DMS53 treated with DMSO at 0.1 percent for 48 hours (cell line): Measurements from ENCODE around the gene SIDT1.

Experiments used
- DNase-seq: peaks from one replicate; lab custom pipeline; 2025; ENCODE audit not compliant: unreplicated experiment; lab: John Stamatoyannopoulos, UW

Gene SIDT1

DNA sequence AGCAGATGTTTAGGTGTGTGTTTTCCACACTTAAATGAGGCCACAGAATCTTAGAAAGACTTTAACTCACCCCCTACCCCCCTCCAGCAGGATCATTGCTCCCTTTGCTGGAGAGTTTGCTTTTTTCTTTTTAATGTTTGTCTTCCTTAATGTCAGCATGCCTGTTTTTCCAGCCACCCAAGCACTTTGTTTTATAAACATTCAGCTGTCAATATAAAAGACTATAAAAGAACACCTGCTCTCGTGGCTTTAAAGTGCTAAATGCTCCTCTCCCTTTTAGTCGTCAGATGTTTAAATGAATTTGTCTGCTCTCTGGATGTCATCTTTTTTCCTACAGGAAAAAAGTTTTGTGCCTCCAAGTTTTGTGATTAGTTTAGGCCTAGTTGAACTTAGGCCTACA is 61.7 kb downstream of the SIDT1 start:
- no peak for DNase-seq

DNA sequence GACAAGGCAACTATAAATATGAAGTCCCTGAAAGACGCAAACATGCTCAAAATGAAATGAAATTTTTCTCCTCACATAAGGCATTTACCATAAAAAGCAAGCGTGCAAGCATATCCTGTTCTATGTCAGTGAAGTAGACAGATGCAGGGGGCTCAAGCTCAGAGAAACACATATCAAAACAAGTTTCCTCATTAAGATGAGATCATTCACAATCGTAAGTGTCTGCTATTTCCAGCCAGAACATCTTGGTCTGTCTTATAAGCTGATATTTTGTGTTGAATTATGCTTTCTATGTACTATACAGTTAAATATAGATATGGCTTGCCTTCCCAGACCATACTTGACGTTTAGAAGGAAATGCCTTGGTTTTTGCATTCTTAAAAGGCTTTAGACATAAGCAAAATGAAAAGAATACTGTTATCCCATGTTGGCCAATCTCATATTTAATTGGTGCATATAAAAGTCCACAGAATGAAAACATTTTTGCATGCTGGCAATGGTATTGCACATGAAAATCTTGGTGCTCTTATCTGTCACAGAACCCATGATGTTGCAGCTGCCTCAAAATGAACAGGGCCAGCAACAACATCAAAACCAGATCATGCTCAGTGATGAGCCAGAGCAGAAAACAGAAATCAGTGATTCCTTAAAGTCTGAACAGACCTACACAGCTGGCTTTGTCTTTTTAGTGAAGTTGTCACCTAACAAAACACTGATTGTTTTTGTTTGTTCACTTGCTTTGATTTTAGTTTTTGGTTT is 65.4 kb downstream of the SIDT1 start:
- no peak for DNase-seq

DNA sequence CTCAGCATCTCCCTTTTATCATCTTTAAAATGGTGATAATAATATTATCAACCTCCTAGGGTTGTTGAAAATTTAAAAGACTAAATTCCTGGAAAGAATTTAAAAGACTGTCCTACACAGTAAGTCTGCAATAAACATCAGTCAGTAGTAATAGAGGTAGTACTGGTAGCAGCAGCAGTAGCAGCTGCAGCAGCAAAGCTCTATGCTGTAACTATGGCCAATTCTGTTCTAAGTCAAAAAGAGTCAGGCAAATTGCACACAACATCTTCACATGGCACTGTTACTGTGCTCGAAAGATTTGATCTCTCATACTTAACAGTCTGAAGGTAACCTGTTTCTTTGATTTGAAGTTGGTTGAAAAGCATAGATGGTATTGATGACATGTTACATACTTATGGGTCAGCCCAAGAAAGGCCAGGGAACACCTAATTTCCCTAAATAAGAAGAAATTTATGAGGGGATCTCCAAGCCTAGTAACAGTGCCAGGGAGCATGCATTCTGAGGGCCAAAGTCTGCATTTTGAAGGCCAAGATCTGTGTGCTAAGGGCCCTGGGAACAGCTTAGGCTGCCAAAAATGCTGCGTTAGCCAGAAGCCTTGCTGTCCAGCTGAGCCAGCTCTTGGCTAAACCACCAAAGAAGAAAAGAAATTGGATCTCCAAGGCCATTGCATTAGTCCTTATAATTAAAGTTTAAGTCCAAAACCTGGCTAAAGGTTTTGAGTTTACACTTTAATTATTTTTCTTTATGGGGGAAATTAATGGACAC is 68.2 kb downstream of the SIDT1 start:
- DNase-seq, result no peak

- no peak for DNase-seq
These were observed 68.9 kb downstream of the SIDT1 start for GRCh38 chr3:113601240-113601639.

DNA sequence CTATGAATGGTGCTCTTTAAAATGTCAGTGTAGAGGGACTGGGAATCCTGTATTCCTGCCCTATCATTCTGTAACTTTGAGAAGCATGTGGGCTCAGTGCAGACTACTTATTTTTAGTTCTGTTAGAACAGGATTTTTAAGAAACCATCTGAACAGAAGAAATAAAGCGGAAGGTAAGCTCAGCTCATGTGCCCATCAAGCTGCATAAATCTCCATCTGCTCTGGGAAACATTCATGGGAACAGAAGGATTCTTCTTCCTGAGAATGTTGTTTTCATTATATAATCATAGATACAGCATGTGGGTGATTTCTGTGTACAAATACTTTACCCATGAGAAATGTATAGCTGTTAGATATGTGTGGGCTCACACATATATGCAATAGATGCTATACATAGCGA is 69.9 kb downstream of the SIDT1 start:
- no peak for DNase-seq

DNA sequence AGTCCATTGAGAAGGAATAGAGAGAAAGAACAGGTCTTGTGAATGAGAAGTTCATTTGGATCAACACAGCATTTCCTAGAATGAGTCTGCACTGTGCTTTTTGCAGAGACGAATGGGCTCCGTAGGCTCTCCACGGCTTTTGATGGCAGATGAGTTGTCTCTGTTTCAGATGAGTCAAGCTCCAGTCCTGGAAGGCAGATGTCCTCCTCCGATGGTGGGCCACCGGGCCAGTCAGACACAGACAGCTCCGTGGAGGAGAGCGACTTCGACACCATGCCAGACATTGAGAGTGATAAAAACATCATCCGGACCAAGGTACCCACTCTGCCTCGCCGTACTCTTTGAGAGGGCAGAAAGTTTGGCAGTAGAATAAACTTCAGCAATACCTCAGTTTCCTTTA is 70.5 kb downstream of the SIDT1 start:
- DNase-seq, result no peak

GRCh38 chr3:113606539-113607218 is 74.3 kb downstream of the SIDT1 start:
- no peak for DNase-seq

DNA sequence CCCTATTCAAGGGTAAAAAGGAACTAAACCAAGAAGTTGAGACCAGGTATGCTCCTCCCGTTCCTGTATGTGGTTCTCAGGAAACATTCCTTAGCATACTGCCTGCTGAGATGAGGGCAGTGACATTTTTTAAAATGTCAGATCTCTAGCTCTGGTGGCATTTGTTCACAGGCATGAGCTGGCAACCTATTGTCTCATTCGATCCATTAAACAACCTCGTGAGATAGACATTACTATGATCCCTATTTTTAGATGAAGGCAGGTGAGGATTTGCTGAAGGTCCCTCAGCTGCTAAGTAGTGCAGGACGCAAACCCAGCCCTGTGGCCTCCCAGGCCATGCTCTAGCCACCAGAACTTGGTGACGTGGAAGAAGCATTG is 74.9 kb downstream of the SIDT1 start:
- DNase-seq, result no peak

- no peak for DNase-seq
These were observed 82.0 kb downstream of the SIDT1 start for GRCh38 chr3:113614402-113614801.

DNA sequence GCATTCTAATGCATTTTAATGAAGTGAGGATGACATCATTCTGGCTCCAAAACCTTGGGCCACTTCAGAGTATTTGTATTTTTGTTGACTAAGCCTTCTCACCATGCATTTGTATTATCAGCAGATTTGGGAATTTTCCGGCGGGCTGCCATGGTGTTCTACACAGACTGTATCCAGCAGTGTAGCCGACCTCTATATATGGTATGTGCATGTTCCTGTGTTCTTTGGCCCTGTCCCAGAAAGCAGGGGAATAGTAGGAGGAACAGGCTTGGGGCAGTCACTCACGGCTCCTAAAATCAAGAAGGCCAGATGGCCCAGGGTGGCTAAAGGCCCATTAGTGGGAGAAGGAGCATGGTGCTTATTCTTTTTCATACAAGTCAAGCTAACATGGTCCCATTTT is 83.6 kb downstream of the SIDT1 start:
- DNase-seq, result no peak

DNA sequence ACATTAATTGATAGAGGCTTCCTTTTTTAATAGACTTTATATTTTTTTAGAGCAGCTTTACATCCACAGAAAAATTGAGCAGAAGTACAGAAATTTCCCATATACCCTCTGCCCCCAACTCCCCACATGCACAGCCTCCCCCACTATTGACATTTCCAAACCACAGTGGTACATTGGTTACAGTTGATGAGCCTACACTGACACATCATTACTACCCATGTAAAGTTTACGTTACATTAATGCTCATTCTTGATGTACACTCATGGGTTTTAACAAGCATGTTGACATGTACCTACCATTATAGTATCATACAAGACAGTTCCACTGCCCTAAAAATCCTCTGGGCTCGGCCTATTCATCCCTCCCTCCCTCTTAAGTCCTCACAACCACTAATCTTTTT is 85.4 kb downstream of the SIDT1 start:
- no peak for DNase-seq

GRCh38 chr3:113620091-113620490 is 87.7 kb downstream of the SIDT1 start:
- DNase-seq, result no peak

DNA sequence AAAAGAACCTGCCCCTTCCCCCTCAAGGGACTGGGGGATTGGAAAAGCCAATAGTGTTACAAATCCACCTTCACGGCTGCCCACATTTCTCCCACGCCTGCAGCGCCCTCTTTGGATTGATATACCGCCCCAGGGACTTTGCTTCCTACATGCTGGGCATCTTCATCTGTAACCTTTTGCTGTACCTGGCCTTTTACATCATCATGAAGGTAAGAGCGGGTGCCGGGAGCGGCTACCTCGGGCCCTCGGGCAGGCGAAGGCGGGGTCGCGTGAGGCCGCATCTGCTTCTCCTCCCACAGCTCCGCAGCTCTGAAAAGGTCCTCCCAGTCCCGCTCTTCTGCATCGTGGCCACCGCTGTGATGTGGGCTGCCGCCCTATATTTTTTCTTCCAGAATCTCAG is 91.0 kb downstream of the SIDT1 start:
- no peak for DNase-seq

DNA sequence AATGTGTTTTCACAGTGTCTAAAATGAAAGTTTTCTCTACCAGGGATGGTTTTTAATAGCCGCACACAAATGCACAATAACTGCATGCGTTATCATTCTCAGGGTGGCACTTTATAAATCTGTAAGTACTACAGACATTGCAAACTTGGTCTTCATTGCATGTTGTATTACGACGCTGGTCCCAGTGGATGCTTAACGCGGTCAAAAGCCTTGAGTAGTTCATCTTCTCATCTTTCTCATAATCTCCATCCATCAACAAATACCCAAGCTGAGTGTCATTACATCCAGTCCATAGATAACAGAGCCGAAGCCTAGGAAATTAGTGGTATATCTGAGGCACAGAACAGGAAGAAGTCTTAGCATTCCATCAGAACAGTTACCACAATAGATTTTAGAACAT is 91.5 kb downstream of the SIDT1 start:
- no peak for DNase-seq

GRCh38 chr3:113625834-113626233 is 93.5 kb downstream of the SIDT1 start:
- DNase-seq, result no peak

DNA sequence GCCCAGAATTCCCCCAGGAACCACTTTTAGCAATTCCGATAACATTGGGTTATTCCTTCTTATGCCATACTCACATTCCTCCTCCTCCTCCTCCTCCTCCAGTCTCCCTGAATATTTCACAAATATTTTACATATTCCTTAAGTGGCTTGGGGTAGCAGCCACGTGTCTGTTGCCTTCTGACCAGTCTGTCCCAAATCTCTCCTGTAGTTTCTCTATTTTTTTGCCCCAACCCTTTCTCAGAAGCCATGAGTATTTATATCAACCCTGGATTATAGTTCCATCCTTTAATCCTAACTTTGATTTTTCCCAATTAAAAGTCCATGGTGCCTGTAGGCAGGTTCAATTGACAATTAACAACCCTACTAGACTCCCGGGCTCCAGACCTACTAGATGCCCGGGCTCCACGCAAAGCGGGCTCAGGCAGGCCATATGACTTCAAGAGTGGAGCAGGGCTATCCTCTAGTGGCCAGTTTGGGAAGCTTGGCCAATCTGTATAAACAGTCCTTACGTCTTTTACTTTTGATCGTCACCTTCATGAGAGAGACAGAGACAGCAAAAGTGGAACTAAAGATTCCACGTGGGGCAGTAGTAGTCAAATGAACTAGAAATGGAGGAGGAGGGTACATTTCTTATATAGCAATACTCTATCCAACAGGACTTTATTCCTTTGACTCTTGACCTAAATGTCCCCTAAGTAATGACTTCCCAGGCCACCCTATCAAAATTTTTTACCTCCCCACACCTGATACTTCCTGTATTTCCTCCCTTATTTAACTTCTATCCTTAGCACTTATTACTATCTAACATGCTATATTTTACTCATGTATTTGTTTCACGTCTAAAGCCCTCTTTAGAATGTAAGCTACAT is 94.4 kb downstream of the SIDT1 start:
- DNase-seq, result peak; percentile 53

DNA sequence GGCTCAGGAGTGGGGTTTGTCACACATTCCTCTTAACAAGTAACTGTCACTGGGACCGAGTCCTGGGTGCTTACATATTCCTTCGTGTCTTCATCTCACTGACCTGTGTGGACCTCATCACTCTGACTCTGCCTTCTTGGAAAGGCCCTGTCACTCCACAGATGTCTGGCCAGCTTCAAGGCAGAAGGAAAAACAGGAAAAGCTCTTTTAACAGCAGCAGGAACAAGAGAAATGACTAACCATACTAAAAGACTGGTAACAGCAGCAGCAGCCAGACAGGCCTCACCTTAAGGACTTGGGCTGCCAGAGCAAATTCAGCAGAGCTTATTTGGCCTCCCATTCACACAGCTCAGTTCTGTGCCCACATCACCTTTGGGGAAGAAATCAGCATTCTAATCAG is 96.0 kb downstream of the SIDT1 start:
- DNase-seq, result no peak

DNA sequence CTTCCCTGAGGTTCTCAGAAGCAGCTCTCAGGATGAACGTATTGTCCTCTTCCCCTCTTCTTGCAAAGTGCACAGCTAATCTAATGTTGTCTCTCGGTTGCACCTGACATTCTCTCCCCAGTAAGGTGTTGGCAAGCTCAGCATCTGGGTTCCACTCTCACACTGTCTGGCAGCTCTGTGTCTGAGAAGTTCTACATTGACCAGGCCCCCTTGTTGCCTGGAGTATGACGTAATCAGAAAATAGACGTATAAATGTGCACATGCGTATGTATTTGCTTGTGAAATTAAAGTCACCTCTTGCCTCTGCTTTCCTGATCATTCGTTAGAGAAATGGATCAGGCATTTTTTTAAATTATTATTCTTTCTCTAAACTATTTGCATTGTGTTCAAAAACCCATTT is 96.4 kb downstream of the SIDT1 start:
- DNase-seq, result no peak

DNA sequence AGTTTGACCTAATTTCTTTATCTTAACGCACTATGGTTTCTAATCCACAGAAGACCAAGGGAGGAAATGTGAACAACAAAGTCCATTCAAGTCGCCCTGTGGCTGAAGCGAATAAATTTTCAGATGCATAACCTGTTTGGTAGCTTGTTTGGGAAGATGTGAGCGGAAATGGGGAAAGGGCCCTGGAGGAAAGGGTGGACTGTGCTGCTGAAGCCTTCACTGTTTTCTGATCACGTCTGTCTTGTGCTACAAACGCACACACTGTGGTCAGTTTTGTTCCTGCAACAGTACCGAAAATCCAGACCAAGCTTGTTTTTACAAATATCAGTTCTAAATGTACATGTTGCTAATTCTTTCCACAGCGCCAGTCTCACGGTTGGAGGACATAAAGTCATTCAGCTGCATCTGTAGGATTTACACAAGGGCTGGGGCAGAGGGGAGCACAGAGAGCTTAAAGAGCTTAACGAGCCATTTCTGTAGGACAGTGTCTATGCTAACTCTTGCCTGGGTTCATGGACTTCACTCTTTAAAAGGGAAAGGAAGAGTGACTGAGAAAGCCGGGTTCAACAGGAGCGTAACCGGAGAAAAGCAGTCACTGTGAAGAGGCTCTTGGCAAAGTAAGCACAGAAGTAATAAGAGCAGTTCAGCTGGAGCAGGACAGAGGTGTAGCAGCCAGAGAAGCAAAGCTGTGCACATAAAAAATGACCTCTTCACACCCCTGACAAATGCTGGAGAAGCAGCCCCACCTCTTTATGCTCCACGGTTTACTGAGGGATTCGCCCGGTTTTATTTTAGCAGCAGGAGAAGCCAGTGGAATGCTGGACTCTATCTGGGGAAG is 97.4 kb downstream of the SIDT1 start:
- peak; percentile 35 for DNase-seq

DNA sequence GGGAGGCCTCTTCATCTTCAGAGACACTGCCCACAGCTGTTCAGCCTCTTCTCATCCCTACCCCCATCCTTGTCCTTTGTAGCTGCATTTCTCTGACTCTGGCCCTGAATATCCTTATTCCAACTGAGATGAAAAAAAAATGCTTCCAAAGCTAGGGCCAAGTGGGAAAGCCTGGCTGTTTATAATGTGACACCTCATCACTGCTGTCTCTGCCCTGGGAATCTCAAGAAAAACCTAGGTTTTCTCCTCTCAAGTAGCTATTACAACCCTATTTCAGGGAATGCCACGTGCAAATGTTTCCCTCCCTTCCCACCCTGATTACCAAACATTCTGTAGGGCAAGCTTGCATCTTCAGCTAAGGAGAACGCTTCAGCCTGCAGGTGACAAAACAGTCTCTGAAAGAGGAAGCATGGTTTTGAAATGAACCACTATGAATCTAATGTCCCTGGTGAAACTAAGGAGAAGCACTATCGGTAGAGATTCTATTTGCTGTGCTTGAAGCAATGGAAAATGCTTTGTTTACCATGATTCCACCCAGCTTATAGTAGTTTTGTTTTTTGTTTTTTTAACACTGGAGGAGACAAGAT is 98.7 kb downstream of the SIDT1 start:
- no peak for DNase-seq
